ENCODE results near the gene MESP1.

Gene MESP1

GRCh38 chr15:89753855-89754254, 2.8 kb upstream of the MESP1 start:
- peaks cover 37% of the 10 kb centered on the region for H3K27me3 ChIP-seq (ENCODE audit: control insufficient read depth, insufficient read depth, low read length)
- H3K4me1 ChIP-seq (ENCODE audit: control insufficient read depth, insufficient read depth, low read length): peaks cover 8% of the 10 kb centered on the region
- no peaks in the 10 kb centered on the region for H3K9me3 ChIP-seq (ENCODE audit: control insufficient read depth, insufficient read depth, low read length)
- no peak overlapping the region for H3K9ac ChIP-seq (ENCODE audit: low read depth, low read length)
- H3K36me3 ChIP-seq (ENCODE audit: control insufficient read depth, insufficient read depth, low read length): no peaks in the 10 kb centered on the region
- H3K4me3 ChIP-seq (ENCODE audit: low read depth, low read length): no peak overlapping the region

- Histone ChIP-seq H3K4me1 (ENCODE audit: control insufficient read depth, insufficient read depth, low read length) (peaks cover 10% of the 10 kb centered on the region), H3K4me3 (ENCODE audit: low read depth, low read length) (peak overlapping the region; percentile 41), H3K27me3 (ENCODE audit: control insufficient read depth, insufficient read depth, low read length) (peaks cover 58% of the 10 kb centered on the region), H3K36me3 (ENCODE audit: control insufficient read depth, insufficient read depth, low read length) (no peaks in the 10 kb centered on the region), H3K9ac (ENCODE audit: low read depth, low read length) (no peak overlapping the region), H3K9me3 (ENCODE audit: control insufficient read depth, insufficient read depth, low read length) (no peaks in the 10 kb centered on the region)
These were observed 699 bp upstream of the MESP1 start for GRCh38 chr15:89751748-89752147.

GRCh38 chr15:89749951-89750559, 994 bp downstream of the MESP1 start:
- peaks cover 66% of the 10 kb centered on the region for H3K27me3 ChIP-seq (ENCODE audit: control insufficient read depth, insufficient read depth, low read length)
- peaks cover 10% of the 10 kb centered on the region for H3K4me1 ChIP-seq (ENCODE audit: control insufficient read depth, insufficient read depth, low read length)
- no peaks in the 10 kb centered on the region for H3K9me3 ChIP-seq (ENCODE audit: control insufficient read depth, insufficient read depth, low read length)
- H3K9ac ChIP-seq (ENCODE audit: low read depth, low read length): no peak overlapping the region
- peak overlapping the region; percentile 41 for H3K4me3 ChIP-seq (ENCODE audit: low read depth, low read length)
- no peaks in the 10 kb centered on the region for H3K36me3 ChIP-seq (ENCODE audit: control insufficient read depth, insufficient read depth, low read length)

GRCh38 chr15:89749526-89749925, 1.5 kb downstream of the MESP1 start:
- Histone ChIP-seq H3K27me3 (ENCODE audit: control insufficient read depth, insufficient read depth, low read length) (peaks cover 71% of the 10 kb centered on the region), H3K36me3 (ENCODE audit: control insufficient read depth, insufficient read depth, low read length) (no peaks in the 10 kb centered on the region), H3K4me3 (ENCODE audit: low read depth, low read length) (peak overlapping the region; percentile 41), H3K9me3 (ENCODE audit: control insufficient read depth, insufficient read depth, low read length) (no peaks in the 10 kb centered on the region), H3K4me1 (ENCODE audit: control insufficient read depth, insufficient read depth, low read length) (peaks cover 10% of the 10 kb centered on the region), H3K9ac (ENCODE audit: low read depth, low read length) (no peak overlapping the region)

GRCh38 chr15:89749054-89749453, 2.0 kb downstream of the MESP1 start:
- H3K4me3 ChIP-seq (ENCODE audit: low read depth, low read length): peak overlapping the region; percentile 41
- H3K9ac ChIP-seq (ENCODE audit: low read depth, low read length): no peak overlapping the region
- H3K9me3 ChIP-seq (ENCODE audit: control insufficient read depth, insufficient read depth, low read length): no peaks in the 10 kb centered on the region
- peaks cover 10% of the 10 kb centered on the region for H3K4me1 ChIP-seq (ENCODE audit: control insufficient read depth, insufficient read depth, low read length)
- no peaks in the 10 kb centered on the region for H3K36me3 ChIP-seq (ENCODE audit: control insufficient read depth, insufficient read depth, low read length)
- H3K27me3 ChIP-seq (ENCODE audit: control insufficient read depth, insufficient read depth, low read length): peaks cover 72% of the 10 kb centered on the region

GRCh38 chr15:89747708-89748682, 3.1 kb downstream of the MESP1 start:
- Histone ChIP-seq H3K36me3 (ENCODE audit: control insufficient read depth, insufficient read depth, low read length) (no peaks in the 10 kb centered on the region), H3K9ac (ENCODE audit: low read depth, low read length) (no peak overlapping the region), H3K4me3 (ENCODE audit: low read depth, low read length) (peak overlapping the region; percentile 32), H3K27me3 (ENCODE audit: control insufficient read depth, insufficient read depth, low read length) (peaks cover 68% of the 10 kb centered on the region), H3K4me1 (ENCODE audit: control insufficient read depth, insufficient read depth, low read length) (peaks cover 10% of the 10 kb centered on the region), H3K9me3 (ENCODE audit: control insufficient read depth, insufficient read depth, low read length) (no peaks in the 10 kb centered on the region)

- Histone ChIP-seq H3K27me3 (ENCODE audit: control insufficient read depth, insufficient read depth, low read length) (peaks cover 55% of the 10 kb centered on the region), H3K36me3 (ENCODE audit: control insufficient read depth, insufficient read depth, low read length) (no peaks in the 10 kb centered on the region), H3K4me1 (ENCODE audit: control insufficient read depth, insufficient read depth, low read length) (peaks cover 7% of the 10 kb centered on the region), H3K9me3 (ENCODE audit: control insufficient read depth, insufficient read depth, low read length) (no peaks in the 10 kb centered on the region), H3K9ac (ENCODE audit: low read depth, low read length) (no peak overlapping the region), H3K4me3 (ENCODE audit: low read depth, low read length) (no peak overlapping the region)
These were observed 4.7 kb downstream of the MESP1 start for GRCh38 chr15:89746386-89746780.

GRCh38 chr15:89745768-89746167, 5.3 kb downstream of the MESP1 start:
- Histone ChIP-seq H3K9me3 (ENCODE audit: control insufficient read depth, insufficient read depth, low read length) (no peaks in the 10 kb centered on the region), H3K4me1 (ENCODE audit: control insufficient read depth, insufficient read depth, low read length) (peaks cover 6% of the 10 kb centered on the region), H3K36me3 (ENCODE audit: control insufficient read depth, insufficient read depth, low read length) (no peaks in the 10 kb centered on the region), H3K4me3 (ENCODE audit: low read depth, low read length) (no peak overlapping the region), H3K27me3 (ENCODE audit: control insufficient read depth, insufficient read depth, low read length) (peaks cover 54% of the 10 kb centered on the region), H3K9ac (ENCODE audit: low read depth, low read length) (no peak overlapping the region)

GRCh38 chr15:89745131-89745530, 5.9 kb downstream of the MESP1 start:
- H3K27me3 ChIP-seq (ENCODE audit: control insufficient read depth, insufficient read depth, low read length): peaks cover 53% of the 10 kb centered on the region

GRCh38 chr15:89743594-89743993, 7.5 kb downstream of the MESP1 start:
- Histone ChIP-seq H3K9ac (ENCODE audit: low read depth, low read length) (no peak overlapping the region), H3K4me3 (ENCODE audit: low read depth, low read length) (no peak overlapping the region), H3K4me1 (ENCODE audit: control insufficient read depth, insufficient read depth, low read length) (peaks cover 2% of the 10 kb centered on the region), H3K36me3 (ENCODE audit: control insufficient read depth, insufficient read depth, low read length) (no peaks in the 10 kb centered on the region), H3K9me3 (ENCODE audit: control insufficient read depth, insufficient read depth, low read length) (no peaks in the 10 kb centered on the region), H3K27me3 (ENCODE audit: control insufficient read depth, insufficient read depth, low read length) (peaks cover 37% of the 10 kb centered on the region)

More at GRCh38 chr15:89745131-89745530, 5.9 kb downstream of the MESP1 start:
- no peak overlapping the region for H3K4me3 ChIP-seq (ENCODE audit: low read depth, low read length)
- H3K4me1 ChIP-seq (ENCODE audit: control insufficient read depth, insufficient read depth, low read length): peaks cover 6% of the 10 kb centered on the region
- H3K9me3 ChIP-seq (ENCODE audit: control insufficient read depth, insufficient read depth, low read length): no peaks in the 10 kb centered on the region
- no peaks in the 10 kb centered on the region for H3K36me3 ChIP-seq (ENCODE audit: control insufficient read depth, insufficient read depth, low read length)
- no peak overlapping the region for H3K9ac ChIP-seq (ENCODE audit: low read depth, low read length)

- Histone ChIP-seq H3K36me3 (ENCODE audit: control insufficient read depth, insufficient read depth, low read length) (no peaks in the 10 kb centered on the region), H3K9ac (ENCODE audit: low read depth, low read length) (no peak overlapping the region), H3K9me3 (ENCODE audit: control insufficient read depth, insufficient read depth, low read length) (no peaks in the 10 kb centered on the region), H3K4me3 (ENCODE audit: low read depth, low read length) (no peak overlapping the region), H3K27me3 (ENCODE audit: control insufficient read depth, insufficient read depth, low read length) (peaks cover 31% of the 10 kb centered on the region), H3K4me1 (ENCODE audit: control insufficient read depth, insufficient read depth, low read length) (peaks cover 2% of the 10 kb centered on the region)
These were observed 8.0 kb downstream of the MESP1 start for GRCh38 chr15:89743011-89743410.

- no peaks in the 10 kb centered on the region for H3K9me3 ChIP-seq (ENCODE audit: control insufficient read depth, insufficient read depth, low read length)
- no peak overlapping the region for H3K4me3 ChIP-seq (ENCODE audit: low read depth, low read length)
- H3K27me3 ChIP-seq (ENCODE audit: control insufficient read depth, insufficient read depth, low read length): peaks cover 7% of the 10 kb centered on the region
- no peaks in the 10 kb centered on the region for H3K36me3 ChIP-seq (ENCODE audit: control insufficient read depth, insufficient read depth, low read length)
- H3K9ac ChIP-seq (ENCODE audit: low read depth, low read length): no peak overlapping the region
- H3K4me1 ChIP-seq (ENCODE audit: control insufficient read depth, insufficient read depth, low read length): no peaks in the 10 kb centered on the region
These were observed 10.9 kb downstream of the MESP1 start for GRCh38 chr15:89740137-89740536.
